IMR-90 (cell line): ENCODE data around the gene RNF224. TPM values are rescaled to one million over a fixed set of nuclear protein-coding genes. Genes with fewer than 3 reads are reported as not detected.

Source experiments
- ATAC-seq: fragments of 200-7000 bp; cut with Tn5 transposase; 2 replicates; pipeline ENCODE4 v1.9.1; 2020; ENCODE audit warnings: low read depth, mild to moderate bottlenecking, moderate library complexity
- BruUV-seq: library from RNA; stranded (reverse); fragments of 400-500 nt; replicated peaks from 2 replicates; lab custom pipeline; 2021; lab: Mats Ljungman, UMichigan
- CTCF ChIA-PET: fragments of 300-600 bp; formaldehyde crosslinking; extraction: SDS; loops from one replicate; lab custom pipeline; 2021; ENCODE audit warnings: antibody characterized with exemption; lab: Yijun Ruan, JAX
- POLR2A ChIA-PET: fragments of 300-600 bp; sonication (Branson Sonifier 250); formaldehyde crosslinking; loops from one replicate; lab custom pipeline; 2022; ENCODE audit warnings: antibody characterized with exemption; ENCODE audit not compliant: unreplicated experiment; lab: Charles Lee
- DNase-seq: peaks from one replicate; pipeline ENCODE4 v3.0.0; 2013
- H2AFZ ChIP-seq: replicated peaks from 2 replicates; pipeline ENCODE3; 2013; ENCODE audit warnings: low read length, mild to moderate bottlenecking; ENCODE audit not compliant: poor library complexity
- H2AK5ac ChIP-seq: 2 replicates; pipeline ENCODE4 v1.6.1; 2013; ENCODE audit warnings: low read depth, low read length, inconsistent platforms
- H2AK9ac ChIP-seq: replicated peaks from 2 replicates; pipeline ENCODE3; 2013; ENCODE audit warnings: mild to moderate bottlenecking, low read depth, low read length, moderate library complexity; ENCODE audit not compliant: poor library complexity
- H2BK120ac ChIP-seq: 2 replicates; pipeline ENCODE4 v1.6.1; 2013; ENCODE audit warnings: low read depth, low read length, inconsistent platforms
- H2BK15ac ChIP-seq: 3 replicates; pipeline ENCODE4 v1.6.1; 2013; ENCODE audit warnings: low read depth, low read length, inconsistent platforms
- H2BK20ac ChIP-seq: 2 replicates; pipeline ENCODE4 v1.6.1; 2013; ENCODE audit warnings: low read depth, mild to moderate bottlenecking, inconsistent platforms, low read length, moderate library complexity
- H2BK5ac ChIP-seq: 2 replicates; pipeline ENCODE4 v1.6.1; 2013; ENCODE audit warnings: mild to moderate bottlenecking, low read depth, low read length, inconsistent platforms; ENCODE audit not compliant: poor library complexity, severe bottlenecking
- H3K14ac ChIP-seq: replicated peaks from 2 replicates; pipeline ENCODE4 v1.6.1; 2013; ENCODE audit warnings: low read depth, low read length, inconsistent platforms
- H3K18ac ChIP-seq: 2 replicates; pipeline ENCODE4 v1.6.1; 2013; ENCODE audit warnings: low read depth, low read length, control low read depth
- H3K23ac ChIP-seq: 2 replicates; pipeline ENCODE4 v1.6.1; 2013; ENCODE audit warnings: low read depth, low read length, inconsistent platforms
- H3K27ac ChIP-seq: 2 replicates; pipeline ENCODE4 v1.5.1; 2013; ENCODE audit warnings: mild to moderate bottlenecking, control low read depth, low read length; ENCODE audit not compliant: insufficient read depth
- H3K27me3 ChIP-seq: 2 replicates; pipeline ENCODE4 v1.6.1; 2013; ENCODE audit warnings: low read length; ENCODE audit not compliant: control insufficient read depth, insufficient read depth
- H3K36me3 ChIP-seq: 2 replicates; pipeline ENCODE4 v1.6.1; 2013; ENCODE audit warnings: low read length, mixed read lengths; ENCODE audit not compliant: control insufficient read depth, insufficient read depth
- H3K4ac ChIP-seq: 2 replicates; pipeline ENCODE4 v1.6.1; 2013; ENCODE audit warnings: low read depth, low read length, inconsistent platforms
- H3K4me1 ChIP-seq: 2 replicates; pipeline ENCODE4 v1.6.1; 2013; ENCODE audit warnings: low read length, mixed read lengths; ENCODE audit not compliant: control insufficient read depth, insufficient read depth
- H3K4me2 ChIP-seq: 2 replicates; pipeline ENCODE4 v1.6.1; 2013; ENCODE audit warnings: low read depth, mild to moderate bottlenecking, control low read depth, low read length, moderate library complexity
- H3K4me3 ChIP-seq: 2 replicates; pipeline ENCODE4 v1.5.1; 2013; ENCODE audit warnings: low read depth, mild to moderate bottlenecking, control low read depth, low read length, moderate library complexity; ENCODE audit not compliant: insufficient read depth
- H3K56ac ChIP-seq: 2 replicates; pipeline ENCODE4 v1.6.1; 2013; ENCODE audit warnings: low read length, inconsistent platforms; ENCODE audit not compliant: insufficient read depth; ENCODE audit errors: extremely low read depth
- H3K79me1 ChIP-seq, 2 experiments: 2 replicates each; pipeline ENCODE4 v1.6.1; 2013; ENCODE audit warnings: low read length in 2 of 2, inconsistent platforms in 1 of 2, low read depth in 1 of 2
- H3K9ac ChIP-seq: 2 replicates; pipeline ENCODE4 v1.6.1; 2013; ENCODE audit warnings: low read depth, low read length, control low read depth
- H3K9me1 ChIP-seq: 2 replicates; pipeline ENCODE4 v1.6.1; 2013; ENCODE audit warnings: low read length, inconsistent platforms; ENCODE audit not compliant: insufficient read depth
- H3K9me3 ChIP-seq: 2 replicates; pipeline ENCODE4 v1.6.1; 2013; ENCODE audit warnings: low read length; ENCODE audit not compliant: control insufficient read depth, insufficient read depth
- H4K20me1 ChIP-seq: 2 replicates; pipeline ENCODE4 v1.6.1; 2013; ENCODE audit warnings: low read length, inconsistent platforms; ENCODE audit not compliant: insufficient read depth
- H4K5ac ChIP-seq: 2 replicates; pipeline ENCODE4 v1.6.1; 2013; ENCODE audit warnings: mild to moderate bottlenecking, low read depth, low read length, control low read depth
- H4K8ac ChIP-seq, 2 experiments: 2 replicates each; pipeline ENCODE4 v1.6.1; 2013; ENCODE audit warnings: low read depth in 2 of 2, low read length in 2 of 2, control low read depth in 1 of 2, inconsistent platforms in 1 of 2
- H4K91ac ChIP-seq: 2 replicates; pipeline ENCODE4 v1.6.1; 2013; ENCODE audit warnings: low read depth, low read length, inconsistent platforms; ENCODE audit not compliant: insufficient read depth
- BHLHE40 ChIP-seq: fragments of 150-350 bp; IDR thresholded peaks from 2 replicates; pipeline ENCODE4 v1.6.1; 2016; ENCODE audit warnings: mild to moderate bottlenecking, low read depth, low read length
- FOS ChIP-seq: fragments of 150-350 bp; IDR thresholded peaks from 2 replicates; pipeline ENCODE4 v1.6.1; 2016; ENCODE audit warnings: low read depth, low read length
- MAZ ChIP-seq: IDR thresholded peaks from 2 replicates; pipeline ENCODE4 v1.6.1; 2012; ENCODE audit warnings: low read depth, mild to moderate bottlenecking, low read length, improper control_type of control experiment, moderate library complexity, borderline replicate concordance
- MXI1 ChIP-seq: IDR thresholded peaks from 2 replicates; pipeline ENCODE4 v1.6.1; 2012; ENCODE audit warnings: low read depth, mild to moderate bottlenecking, low read length, moderate library complexity, borderline replicate concordance
- NFE2L2 ChIP-seq: fragments of 150-350 bp; IDR thresholded peaks from 2 replicates; pipeline ENCODE4 v1.6.1; 2016; ENCODE audit warnings: low read depth, mild to moderate bottlenecking, low read length
- POLR2A ChIP-seq: IDR thresholded peaks from 2 replicates; pipeline ENCODE4 v1.6.1; 2012; ENCODE audit warnings: mild to moderate bottlenecking, low read depth, low read length
- RCOR1 ChIP-seq: IDR thresholded peaks from 2 replicates; pipeline ENCODE4 v1.6.1; 2012; ENCODE audit warnings: mild to moderate bottlenecking, low read length, improper control_type of control experiment; ENCODE audit not compliant: insufficient replicate concordance
- SMC3 ChIP-seq: fragments of 150-350 bp; IDR thresholded peaks from 2 replicates; pipeline ENCODE4 v1.6.1; 2016; ENCODE audit warnings: low read depth, mild to moderate bottlenecking, antibody characterized with exemption, low read length, moderate library complexity
- USF2 ChIP-seq: fragments of 150-350 bp; IDR thresholded peaks from 2 replicates; pipeline ENCODE4 v1.6.1; 2017; ENCODE audit warnings: mild to moderate bottlenecking, antibody characterized with exemption, low read length, low read depth
- WGBS, 2 experiments: methylation state at CpG; one replicate each; pipeline versions ENCODE4 v1.1.5 to v1.1.7; 2013; ENCODE audit warnings: missing lambda C conversion rate in 2 of 2; ENCODE audit not compliant: insufficient read length in 1 of 2; ENCODE audit errors: extremely low coverage in 2 of 2; 5-methylcytosine and 5-hydroxymethylcytosine counted together
- dilution Hi-C: fragments of 300-500 bp; cut with HindIII; formaldehyde crosslinking; loops from one replicate; pipeline ENCODE4 v1.14.3; 2018; ENCODE audit warnings: low sequenced_read_pairs; ENCODE audit not compliant: unreplicated experiment
- in situ Hi-C: fragments of 300-500 bp; cut with MboI; formaldehyde crosslinking; loops from 3 replicates; pipeline ENCODE4 v1.14.3; 2019; ENCODE audit warnings: low sequenced_read_pairs, inconsistent platforms, mixed read lengths
- intact Hi-C: fragments of 100-400 bp; cut with micrococcal nuclease; formaldehyde crosslinking; loops from 2 replicates; pipeline ENCODE4 v1.10.0; 2022
- polyA plus RNA-seq, 3 experiments: library from polyadenylated mRNA; depleted of rRNA; stranded (reverse); fragments of >200 nt; gene quantifications; 2 replicates each; pipeline ENCODE4 v1.2.3, GENCODE V29; 2012; ENCODE audit warnings: low replicate concordance in 1 of 3
- total RNA-seq: library from RNA; depleted of rRNA; stranded (reverse); fragments of >200 nt; gene quantifications from 2 replicates; pipeline ENCODE4 v1.2.3, GENCODE V29; 2012

The RNF224 gene
- total and polyA plus RNA-seq, 2 of the 4 experiments (the other 2 are of a cell fraction), result not detected

- H3K56ac ChIP-seq, result no peak overlapping the region
- peaks cover 76% of the 10 kb centered on the region for H3K36me3 ChIP-seq
- H2BK120ac ChIP-seq, result no peak overlapping the region
- H4K20me1 ChIP-seq, result peaks cover 4% of the 10 kb centered on the region; the same call in 1 of the 2 replicates
- peaks cover 7% of the 10 kb centered on the region for H3K4me1 ChIP-seq
- no peaks in the 10 kb centered on the region for H3K27me3 ChIP-seq
- intact Hi-C loops, result no loop called here
- H2AK9ac ChIP-seq, result no peak overlapping the region
- ChIA-PET CTCF (no interaction called here), POLR2A (no interaction called here)
- no peak overlapping the region for H2AFZ ChIP-seq
- no peak overlapping the region for H3K4ac ChIP-seq
- 100% methylated on average over 4 of the region's 17 CpGs; no CpG with 5 or more reads in 1 of the 2 experiments for WGBS, 2 experiments
- no peak overlapping the region for H2BK5ac ChIP-seq
- dilution Hi-C loops, result no loop called here
- H3K9me1 ChIP-seq, result 0 out of 2 replicates have a peak, but pooled peaks cover 2% of the 10 kb centered on the region
- no peak overlapping the region for H3K4me3 ChIP-seq
- H2BK15ac ChIP-seq, result no peak overlapping the region
- H3K14ac ChIP-seq, result no peak overlapping the region
- no peak overlapping the region for H3K9ac ChIP-seq
- in situ Hi-C loops, result no loop called here
- ATAC-seq (no peak), DNase-seq (no peak)
- no peak overlapping the region for H4K91ac ChIP-seq
- H3K9me3 ChIP-seq, result no peaks in the 10 kb centered on the region
- peaks cover 0 to 23% of the 10 kb centered on the region in 2 experiments for H3K79me1 ChIP-seq
- no peak overlapping the region for H2BK20ac ChIP-seq
- no peak overlapping the region for H3K4me2 ChIP-seq
- H3K18ac ChIP-seq, result no peak overlapping the region
- TF ChIP-seq RCOR1 (no peak), POLR2A (no peak), SMC3 (no peak), USF2 (no peak), MXI1 (no peak), FOS (no peak), NFE2L2 (no peak), BHLHE40 (no peak), MAZ (no peak)
- no peak overlapping the region for H2AK5ac ChIP-seq
- no TSS peak for BruUV-seq
- H3K23ac ChIP-seq, result no peak overlapping the region
- no peak overlapping the region for H4K8ac ChIP-seq
- no peak overlapping the region for H3K27ac ChIP-seq
- H4K5ac ChIP-seq, result no peak overlapping the region
These were observed 44.5 kb upstream of the RNF224 start for GRCh38 chr9:137182836-137183235.
